Stomach (tissue), 9 donors: ENCODE results near the gene ALDOC. TPM values are rescaled to one million over a fixed set of nuclear protein-coding genes. Genes with fewer than 3 reads are reported as not detected.

Experiments
- DNase-seq, 2 donors: peaks; one replicate each; pipeline versions ENCODE4 v3.0.0 to v3.0.0-alpha.2; 2013 to 2019
- H3K27ac ChIP-seq, 5 donors: fragments of 200-600 bp in 4 of 5; sonication (generic) in 4 of 5; one replicate each; pipeline ENCODE4 v1.5.1; 2013 to 2019; ENCODE audit warnings: mild to moderate bottlenecking in 1 of 5, moderate library complexity in 1 of 5
- H3K27me3 ChIP-seq, 3 donors: fragments of 200-600 bp; sonication (generic); one replicate each; pipeline ENCODE4 v1.5.1; 2017 to 2019; ENCODE audit warnings: mixed run types in 1 of 3
- H3K36me3 ChIP-seq, 4 donors: fragments of 200-600 bp; sonication (generic); 1 replicate in 3 of 4; 2 replicates in 1 of 4; pipeline ENCODE4 v1.5.1; 2016 to 2019
- H3K4me1 ChIP-seq, 4 donors: fragments of 200-600 bp; sonication (generic); one replicate each; pipeline ENCODE4 v1.5.1; 2016 to 2019
- H3K4me3 ChIP-seq, 4 donors: fragments of 200-600 bp; sonication (generic) in 3 of 4; one replicate each; pipeline ENCODE4 v1.5.1; 2016 to 2019; ENCODE audit warnings: mild to moderate bottlenecking in 1 of 4
- H3K9me3 ChIP-seq, 4 donors: fragments of 200-600 bp; sonication (generic); one replicate each; pipeline ENCODE4 v1.5.1; 2016 to 2019
- CTCF ChIP-seq, 7 experiments: fragments of 450-650 bp in 4 of 7; fragments of 200-600 bp in 3 of 7; sonication (generic) in 3 of 7; IDR thresholded peaks; one replicate each; pipeline ENCODE4 v1.5.1; 2016 to 2019; ENCODE audit warnings: antibody characterized with exemption in 7 of 7, control low read depth in 2 of 7, mild to moderate bottlenecking in 1 of 7
- EP300 ChIP-seq: sonication (generic); formaldehyde crosslinking; IDR thresholded peaks from one replicate; pipeline ENCODE4 v1.6.1; 2017; ENCODE audit warnings: antibody characterized with exemption
- POLR2A ChIP-seq, 4 donors: fragments of 450-650 bp; IDR thresholded peaks; one replicate each; pipeline ENCODE4 v1.6.1; 2016; ENCODE audit warnings: antibody characterized with exemption in 4 of 4, control low read depth in 2 of 4, mild to moderate bottlenecking in 1 of 4, moderate library complexity in 1 of 4
- POLR2AphosphoS5 ChIP-seq, 3 donors: sonication (generic); formaldehyde crosslinking; IDR thresholded peaks; one replicate each; pipeline ENCODE4 v1.6.1; 2016; ENCODE audit warnings: antibody characterized with exemption in 3 of 3
- WGBS, 5 donors: extraction: QIAGEN DNeasy Blood & Tissue Kit in 3 of 5; methylation state at CpG; one replicate each; pipeline versions ENCODE4 v1.1.5 to v1.1.7; 2013 to 2018; 5-methylcytosine and 5-hydroxymethylcytosine counted together
- intact Hi-C: fragments of 100-400 bp; cut with DNase I; formaldehyde crosslinking; loops from one replicate; pipeline ENCODE4 v1.15.1; 2023; ENCODE audit warnings: low total_unique reads
- polyA plus RNA-seq, 3 donors: library from polyadenylated mRNA; stranded (reverse); fragments of 200-250 nt; gene quantifications; one replicate each; pipeline ENCODE4 v1.2.3, GENCODE V29; 2013
- total RNA-seq, 5 donors: library from RNA; depleted of rRNA; stranded (reverse); fragments of >200 nt; gene quantifications; one replicate each; pipeline versions ENCODE4 v1.1.0 to v1.2.3, GENCODE V29; 2014 to 2016
- donor health status: healthy with polysubstance abuse.
- donor health status: Bipolar disorder and iron deficiency.
- donor health status: healthy.

The ALDOC gene
- total and polyA plus RNA-seq, 8 donors = 0.89 to 54.8 (median 11.0) TPM

GRCh38 chr17:28550858-28551257 is 25.8 kb downstream of the ALDOC start:
- TF ChIP-seq POLR2AphosphoS5 (IDR thresholded peaks at IDR 0.05) (no peak), CTCF (IDR thresholded peaks at IDR 0.05) (no peak), EP300 (no peak), POLR2A (IDR thresholded peaks at IDR 0.05) (no peak)
- H3K9me3 ChIP-seq = no peaks in the 10 kb centered on the region
- 95 to 100% (median 100%) methylated on average over 1 of the region's 1 CpG for WGBS, 5 donors
- H3K4me1 ChIP-seq = peaks cover 10 to 54% (median 45%) of the 10 kb centered on the region in 4 donors
- no peak for DNase-seq
- H3K4me3 ChIP-seq = no peak overlapping the region
- intact Hi-C loops = no loop called here
- peaks cover 25 to 45% (median 41%) of the 10 kb centered on the region in 4 donors for H3K36me3 ChIP-seq
- H3K27ac ChIP-seq = no peak overlapping the region
- H3K27me3 ChIP-seq = no peaks in the 10 kb centered on the region

DNA sequence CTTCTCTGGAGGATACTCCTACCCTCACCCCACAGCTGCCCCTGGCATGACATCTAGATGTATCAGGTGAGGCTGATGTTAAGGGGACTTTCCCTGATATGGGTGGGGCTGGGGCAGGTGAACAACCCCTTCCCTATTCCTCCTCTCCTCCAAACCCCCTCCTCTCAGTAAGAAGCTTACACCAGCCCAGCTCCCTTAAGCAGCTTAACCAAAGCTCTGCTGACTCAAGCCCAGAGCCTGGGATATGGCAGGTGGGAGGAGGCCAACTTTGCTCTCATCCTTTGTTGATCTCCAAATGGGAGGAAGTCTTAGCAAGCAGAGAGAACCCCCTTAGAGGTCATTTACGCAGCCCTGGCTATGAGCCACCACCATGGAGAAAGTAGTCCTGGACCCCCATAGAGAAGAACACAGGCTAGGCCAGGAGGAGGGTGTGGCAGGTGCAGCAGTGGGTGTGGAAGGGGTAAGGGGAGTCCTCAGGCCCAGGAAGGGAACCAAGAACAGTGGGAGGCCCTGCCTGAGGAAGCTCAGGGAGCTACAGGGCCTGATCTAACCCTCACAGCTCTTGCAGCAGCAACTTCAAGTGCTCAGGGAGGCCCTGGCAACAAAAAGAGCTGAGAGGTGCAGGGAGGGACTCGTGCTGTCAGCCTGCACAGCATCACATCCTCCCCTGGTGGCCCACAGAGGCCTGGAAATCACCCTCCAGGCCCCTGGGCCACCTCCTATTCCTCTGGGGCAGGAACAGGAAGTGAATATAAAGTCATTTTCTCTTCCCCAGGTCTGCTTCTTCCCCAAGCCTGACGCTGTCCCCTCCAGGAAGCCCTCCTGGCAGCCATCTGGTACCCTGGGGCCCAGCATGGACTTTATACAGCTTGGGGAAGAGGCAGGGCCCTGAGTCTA is 27.2 kb downstream of the ALDOC start:
- Histone ChIP-seq H3K36me3 (peaks cover 14 to 31% (median 27%) of the 10 kb centered on the region in 4 donors), H3K27me3 (no peaks in the 10 kb centered on the region), H3K4me1 (peaks cover 10 to 54% (median 45%) of the 10 kb centered on the region in 4 donors), H3K27ac (no peak overlapping the region), H3K4me3 (no peak overlapping the region), H3K9me3 (no peaks in the 10 kb centered on the region)
- no peak for TF ChIP-seq EP300
- TF ChIP-seq POLR2AphosphoS5 (IDR thresholded peaks at IDR 0.05) = no peak
- TF ChIP-seq POLR2A (IDR thresholded peaks at IDR 0.05) = no peak
- TF ChIP-seq CTCF (IDR thresholded peaks at IDR 0.05) = no peak
- DNase-seq = peak in 1 of 2 donors; percentile 55
- WGBS, 5 donors = 63 to 85% (median 81%) methylated on average over 3 of the region's 3 CpGs
- intact Hi-C loops = no loop called here

DNA sequence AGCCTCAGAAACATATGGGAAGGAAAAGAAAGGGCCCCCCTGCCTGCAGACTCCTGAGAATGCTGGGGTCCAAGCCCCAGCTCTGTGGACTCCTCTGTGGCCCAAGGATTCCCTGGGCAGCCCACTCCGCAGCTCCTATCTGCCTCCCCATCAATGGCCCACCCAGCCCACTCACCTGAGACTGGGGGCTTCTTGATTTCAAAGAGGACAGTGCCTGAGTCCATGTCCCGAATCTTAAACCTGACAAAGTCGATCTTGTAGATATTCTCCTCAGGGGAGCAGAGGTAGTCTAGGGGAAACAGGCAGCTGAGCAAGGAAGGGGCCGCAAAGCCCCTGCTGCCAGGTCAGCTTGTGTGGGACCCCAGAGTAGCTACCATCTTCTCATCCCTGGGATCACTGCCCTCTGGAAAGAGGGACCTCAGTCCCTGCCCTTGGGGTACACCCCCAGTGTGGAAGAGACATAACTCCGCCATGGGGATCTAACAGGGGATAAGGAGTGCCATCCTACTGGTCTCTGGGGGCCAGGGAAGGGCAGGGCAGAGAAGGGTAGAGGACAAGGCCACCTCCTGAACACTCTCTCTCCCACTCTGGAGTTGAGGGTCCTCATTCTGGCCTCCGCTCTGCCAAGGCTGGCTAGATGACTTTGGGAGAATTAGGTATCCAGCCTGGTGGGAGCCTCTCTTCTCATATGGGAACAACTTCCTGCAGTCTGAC is 28.1 kb downstream of the ALDOC start:
- intact Hi-C loops = no loop called here
- WGBS, 5 donors = 74 to 92% (median 91%) methylated on average over 5 to 6 of the region's 6 CpGs
- Histone ChIP-seq H3K9me3 (no peaks in the 10 kb centered on the region), H3K36me3 (peaks cover 5 to 22% (median 18%) of the 10 kb centered on the region in 4 donors), H3K27ac (no peak overlapping the region), H3K27me3 (no peaks in the 10 kb centered on the region), H3K4me3 (no peak overlapping the region), H3K4me1 (peaks cover 7 to 51% (median 41%) of the 10 kb centered on the region in 4 donors)
- TF ChIP-seq POLR2A (IDR thresholded peaks at IDR 0.05) = no peak
- TF ChIP-seq CTCF (IDR thresholded peaks at IDR 0.05) = no peak
- TF ChIP-seq EP300 = no peak
- no peak for TF ChIP-seq POLR2AphosphoS5 (IDR thresholded peaks at IDR 0.05)
- DNase-seq = no peak

GRCh38 chr17:28547623-28548416 is 28.9 kb downstream of the ALDOC start:
- WGBS, 5 donors = 66 to 87% (median 72%) methylated on average over 21 to 26 of the region's 26 CpGs
- intact Hi-C loops = no loop called here
- TF ChIP-seq CTCF (IDR thresholded peaks at IDR 0.05) = peak in 6 of 7 experiments; percentile 15 to 95 (median 84)
- no peak for TF ChIP-seq POLR2A (IDR thresholded peaks at IDR 0.05)
- no peak for TF ChIP-seq EP300
- peak in 1 of 3 donors; percentile 21 for TF ChIP-seq POLR2AphosphoS5 (IDR thresholded peaks at IDR 0.05)
- H3K9me3 ChIP-seq = no peaks in the 10 kb centered on the region
- peaks cover 4 to 18% (median 15%) of the 10 kb centered on the region in 4 donors for H3K36me3 ChIP-seq
- no peaks in the 10 kb centered on the region for H3K27me3 ChIP-seq
- peaks cover 6 to 43% (median 36%) of the 10 kb centered on the region in 4 donors for H3K4me1 ChIP-seq
- H3K4me3 ChIP-seq = no peak overlapping the region
- peak; percentile 83 to 84 for DNase-seq
- H3K27ac ChIP-seq = peak overlapping the region in 2 of 5 donors; percentile 47 to 55
